CD4-positive, alpha-beta T cell treated with Interleukin-4 for 4 hours (primary cell): Measurements from ENCODE around the gene P3H2.
A peak's percentile ranks its signal among the peaks of the same experiment; 100 is the strongest.
"Not testable (repeated sequence)": the region's sequence is repeated elsewhere in the genome, so short reads cannot be mapped to it uniquely, and the experiment has no call there.

Experiments
- DNase-seq: peaks from one replicate; pipeline ENCODE4 v3.0.0-alpha.2; 2020

The P3H2 gene

GRCh38 chr3:189977174-189977573, 143.5 kb downstream of the P3H2 start:
- DNase-seq, result no peak

GRCh38 chr3:189975391-189975990, 145.2 kb downstream of the P3H2 start:
- DNase-seq, result no peak

- DNase-seq, result no peak
Observed at GRCh38 chr3:189974359-189974758, 146.3 kb downstream of the P3H2 start.

- peak; percentile 55 for DNase-seq
Observed at GRCh38 chr3:189967254-189967865, 153.3 kb downstream of the P3H2 start.

- no peak for DNase-seq
Observed at GRCh38 chr3:189966843-189967242, 153.9 kb downstream of the P3H2 start.

GRCh38 chr3:189964623-189965332, 155.9 kb downstream of the P3H2 start:
- no peak for DNase-seq

- DNase-seq, result no peak
Observed at GRCh38 chr3:189962466-189962865, 158.2 kb downstream of the P3H2 start.

GRCh38 chr3:189961522-189962161, 159.1 kb downstream of the P3H2 start:
- peak; percentile 74 for DNase-seq

- DNase-seq, result not testable (repeated sequence)
Observed at GRCh38 chr3:189961086-189961485, 159.6 kb downstream of the P3H2 start.

- DNase-seq, result no peak
Observed at GRCh38 chr3:189954733-189955665, 165.7 kb downstream of the P3H2 start.

GRCh38 chr3:189953551-189953950, 167.1 kb downstream of the P3H2 start:
- no peak for DNase-seq

- DNase-seq, result no peak
Observed at GRCh38 chr3:189952272-189952671, 168.4 kb downstream of the P3H2 start.

- DNase-seq, result no peak
Observed at GRCh38 chr3:189950258-189950657, 170.4 kb downstream of the P3H2 start.

- DNase-seq, result no peak
Observed at GRCh38 chr3:189949580-189949979, 171.1 kb downstream of the P3H2 start.

GRCh38 chr3:189948724-189949045, 172.0 kb downstream of the P3H2 start:
- no peak for DNase-seq

- DNase-seq, result peak; percentile 12
Observed at GRCh38 chr3:189947948-189948723, 172.6 kb downstream of the P3H2 start.

GRCh38 chr3:189947068-189947467, 173.6 kb downstream of the P3H2 start:
- DNase-seq, result no peak

GRCh38 chr3:189945935-189946709, 174.6 kb downstream of the P3H2 start:
- DNase-seq, result no peak

GRCh38 chr3:189944285-189945145, 176.2 kb downstream of the P3H2 start:
- DNase-seq, result no peak

GRCh38 chr3:189942948-189943347, 177.7 kb downstream of the P3H2 start:
- no peak for DNase-seq
